SU-DHL-6 (cell line): Measurements from ENCODE around the gene AGAP5.

Source experiments
- CTCF ChIP-seq: fragments of 200-600 bp; sonication (generic); IDR thresholded peaks from one replicate; pipeline ENCODE4 v1.5.1; 2017; ENCODE audit warnings: antibody characterized with exemption, mild to moderate bottlenecking, low read length, moderate library complexity; ENCODE audit not compliant: insufficient read depth, poor library complexity, severe bottlenecking
- EZH2phosphoT487 ChIP-seq: fragments of 200-600 bp; sonication (generic), shearing (Covaris generic); conservative IDR thresholded peaks from 2 replicates; pipeline ENCODE4 v1.6.1; 2018; ENCODE audit warnings: mild to moderate bottlenecking, antibody characterized with exemption, low read length, moderate library complexity, mixed read lengths

DNA sequence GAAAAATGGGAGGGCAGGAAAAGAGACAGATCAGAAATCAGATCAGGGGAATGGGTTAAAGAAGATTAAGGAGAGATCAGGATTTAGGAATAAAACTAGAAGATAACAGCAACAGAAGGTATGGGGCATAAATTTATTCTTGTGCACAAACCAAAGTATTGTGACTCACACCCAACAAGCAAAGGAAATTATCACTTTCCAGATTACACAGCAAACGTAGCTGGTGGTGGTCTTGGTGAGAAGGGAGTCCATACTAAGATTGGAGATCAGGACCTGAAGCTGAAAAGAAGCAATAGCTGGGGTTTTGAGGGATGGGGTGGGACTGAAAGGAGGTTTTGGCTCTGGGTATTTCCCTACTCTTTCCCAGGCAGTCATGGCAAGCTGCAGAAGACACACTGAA lies 53.1 kb downstream of the AGAP5 start:
- TF ChIP-seq CTCF, result no peak
- no peak for TF ChIP-seq EZH2phosphoT487
